ENCODE results near the gene SCARB2. TPM values are rescaled to one million over a fixed set of nuclear protein-coding genes. Genes with fewer than 3 reads are reported as not detected.

The SCARB2 gene, protein sequence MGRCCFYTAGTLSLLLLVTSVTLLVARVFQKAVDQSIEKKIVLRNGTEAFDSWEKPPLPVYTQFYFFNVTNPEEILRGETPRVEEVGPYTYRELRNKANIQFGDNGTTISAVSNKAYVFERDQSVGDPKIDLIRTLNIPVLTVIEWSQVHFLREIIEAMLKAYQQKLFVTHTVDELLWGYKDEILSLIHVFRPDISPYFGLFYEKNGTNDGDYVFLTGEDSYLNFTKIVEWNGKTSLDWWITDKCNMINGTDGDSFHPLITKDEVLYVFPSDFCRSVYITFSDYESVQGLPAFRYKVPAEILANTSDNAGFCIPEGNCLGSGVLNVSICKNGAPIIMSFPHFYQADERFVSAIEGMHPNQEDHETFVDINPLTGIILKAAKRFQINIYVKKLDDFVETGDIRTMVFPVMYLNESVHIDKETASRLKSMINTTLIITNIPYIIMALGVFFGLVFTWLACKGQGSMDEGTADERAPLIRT
- 122 and 158 TPM in 2 replicates for total RNA-seq (2014; rRNA removed; shearing (Covaris generic))
- 173 and 175 TPM in 2 replicates for polyA plus RNA-seq (2016; fragmentation: Nextera tagmentation; extraction: Ambion mirVana)

GRCh38 chr4:76213415-76214176, at the start of gene SCARB2:
SCARB2 (minus strand) TSS chr4:76213824; CDS start chr4:76213543, 281 bp downstream.
- H3K27me3 ChIP-seq (replicated peaks; ENCODE audit: insufficient read depth) = no peaks in the 10 kb centered on the region
- H3K4me2 ChIP-seq (ENCODE audit: unreplicated experiment) = peak within 1 kb of the TSS; percentile 97
- H4K20me1 ChIP-seq (ENCODE audit: insufficient read depth) = no peaks in the 10 kb centered on the region
- H3K9me3 ChIP-seq (ENCODE audit: low read depth) = no peaks in the 10 kb centered on the region
- no peaks in the 10 kb centered on the region for H3K9me2 ChIP-seq (ENCODE audit: insufficient read depth)
- H3F3A ChIP-seq (ENCODE audit: insufficient read depth) = peaks cover 32% of the 10 kb centered on the region
- peak within 1 kb of the TSS; percentile 94 for H3K27ac ChIP-seq
- H3K36me3 ChIP-seq (ENCODE audit: low read depth) = no peaks in the 10 kb centered on the region
- in situ Hi-C loops (cut with MboI) = no loop called here
- H3K79me2 ChIP-seq (ENCODE audit: insufficient read depth) = peaks cover 48% of the 10 kb centered on the region
- DNase-seq = peak; percentile 96
- WGBS, 2 experiments (ENCODE audit: low coverage in 1 of 2, low lambda C conversion rate in 2 of 2, missing lambda C conversion rate in 2 of 2) = 1 to 2% methylated on average over 44 to 73 of the region's 94 CpGs
- peak within 1 kb of the TSS; percentile 96 for H2AFZ ChIP-seq
- peaks cover 42% of the 10 kb centered on the region for H3K4me1 ChIP-seq (ENCODE audit: insufficient read depth)
- H3K9ac ChIP-seq = peak within 1 kb of the TSS; percentile 93
- TF ChIP-seq EZH2 (IDR thresholded peaks at IDR 0.05; ENCODE audit: insufficient read depth, poor library complexity, severe bottlenecking) (no peak), EZH2phosphoT487 (IDR thresholded peaks at IDR 0.05; ENCODE audit: insufficient read depth, low read depth) (no peak)
- H3K4me3 ChIP-seq = peak within 1 kb of the TSS; percentile 86

GRCh38 chr4:76260571-76260970, 46.9 kb upstream of the SCARB2 start:
- H3K36me3 ChIP-seq (ENCODE audit: low read depth) = no peaks in the 10 kb centered on the region
- no peaks in the 10 kb centered on the region for H3K4me1 ChIP-seq (ENCODE audit: insufficient read depth)
- H2AFZ ChIP-seq = no peak overlapping the region
- 82 to 90% methylated on average over 1 of the region's 1 CpG for WGBS, 2 experiments (ENCODE audit: low coverage in 1 of 2, low lambda C conversion rate in 2 of 2, missing lambda C conversion rate in 2 of 2)
- TF ChIP-seq EZH2phosphoT487 (IDR thresholded peaks at IDR 0.05; ENCODE audit: insufficient read depth, low read depth) (no peak), EZH2 (IDR thresholded peaks at IDR 0.05; ENCODE audit: insufficient read depth, poor library complexity, severe bottlenecking) (no peak)
- no peaks in the 10 kb centered on the region for H3K79me2 ChIP-seq (ENCODE audit: insufficient read depth)
- H3K4me3 ChIP-seq = no peak overlapping the region
- no peaks in the 10 kb centered on the region for H3F3A ChIP-seq (ENCODE audit: insufficient read depth)
- H3K9ac ChIP-seq = no peak overlapping the region
- H3K9me2 ChIP-seq (ENCODE audit: insufficient read depth) = no peaks in the 10 kb centered on the region
- no peaks in the 10 kb centered on the region for H3K9me3 ChIP-seq (ENCODE audit: low read depth)
- no peak overlapping the region for H3K27ac ChIP-seq
- DNase-seq = no peak
- no peaks in the 10 kb centered on the region for H4K20me1 ChIP-seq (ENCODE audit: insufficient read depth)
- no peak overlapping the region for H3K4me2 ChIP-seq (ENCODE audit: unreplicated experiment)
- in situ Hi-C loops (cut with MboI) = no loop called here
- H3K27me3 ChIP-seq (replicated peaks; ENCODE audit: insufficient read depth) = peaks cover 8% of the 10 kb centered on the region; the same call in 1 of the 2 replicates

GRCh38 chr4:76257824-76258223, 44.2 kb upstream of the SCARB2 start:
- Histone ChIP-seq H3F3A (ENCODE audit: insufficient read depth) (no peaks in the 10 kb centered on the region), H3K79me2 (ENCODE audit: insufficient read depth) (no peaks in the 10 kb centered on the region), H3K9me3 (ENCODE audit: low read depth) (no peaks in the 10 kb centered on the region), H3K27me3 (replicated peaks; ENCODE audit: insufficient read depth) (peaks cover 35% of the 10 kb centered on the region), H3K27ac (no peak overlapping the region), H2AFZ (no peak overlapping the region), H3K4me1 (ENCODE audit: insufficient read depth) (no peaks in the 10 kb centered on the region), H3K9me2 (ENCODE audit: insufficient read depth) (no peaks in the 10 kb centered on the region), H4K20me1 (ENCODE audit: insufficient read depth) (no peaks in the 10 kb centered on the region), H3K9ac (no peak overlapping the region), H3K4me3 (no peak overlapping the region), H3K4me2 (ENCODE audit: unreplicated experiment) (no peak overlapping the region), H3K36me3 (ENCODE audit: low read depth) (no peaks in the 10 kb centered on the region)
- no peak for DNase-seq
- in situ Hi-C loops (cut with MboI) = no loop called here
- WGBS, 2 experiments (ENCODE audit: low coverage in 1 of 2, low lambda C conversion rate in 2 of 2, missing lambda C conversion rate in 2 of 2) = 83 to 92% methylated on average over 3 of the region's 3 CpGs
- TF ChIP-seq EZH2phosphoT487 (IDR thresholded peaks at IDR 0.05; ENCODE audit: insufficient read depth, low read depth) (no peak), EZH2 (IDR thresholded peaks at IDR 0.05; ENCODE audit: insufficient read depth, poor library complexity, severe bottlenecking) (no peak)

GRCh38 chr4:76256968-76257367, 43.3 kb upstream of the SCARB2 start:
- no peaks in the 10 kb centered on the region for H3K79me2 ChIP-seq (ENCODE audit: insufficient read depth)
- no peak overlapping the region for H3K4me2 ChIP-seq (ENCODE audit: unreplicated experiment)
- no peaks in the 10 kb centered on the region for H3K9me3 ChIP-seq (ENCODE audit: low read depth)
- 19 to 33% methylated on average over 1 of the region's 1 CpG for WGBS, 2 experiments (ENCODE audit: low coverage in 1 of 2, low lambda C conversion rate in 2 of 2, missing lambda C conversion rate in 2 of 2)
- no peak overlapping the region for H3K27ac ChIP-seq
- no peak overlapping the region for H3K9ac ChIP-seq
- H4K20me1 ChIP-seq (ENCODE audit: insufficient read depth) = no peaks in the 10 kb centered on the region
- H3K4me3 ChIP-seq = no peak overlapping the region
- no peaks in the 10 kb centered on the region for H3K9me2 ChIP-seq (ENCODE audit: insufficient read depth)
- no peak overlapping the region for H2AFZ ChIP-seq
- 0 out of 2 replicates have a peak, but pooled peaks cover 2% of the 10 kb centered on the region for H3K4me1 ChIP-seq (ENCODE audit: insufficient read depth)
- TF ChIP-seq EZH2 (IDR thresholded peaks at IDR 0.05; ENCODE audit: insufficient read depth, poor library complexity, severe bottlenecking) (no peak), EZH2phosphoT487 (IDR thresholded peaks at IDR 0.05; ENCODE audit: insufficient read depth, low read depth) (no peak)
- H3K27me3 ChIP-seq (replicated peaks; ENCODE audit: insufficient read depth) = peaks cover 43% of the 10 kb centered on the region
- no peaks in the 10 kb centered on the region for H3F3A ChIP-seq (ENCODE audit: insufficient read depth)
- no peaks in the 10 kb centered on the region for H3K36me3 ChIP-seq (ENCODE audit: low read depth)
- DNase-seq = no peak
- in situ Hi-C loops (cut with MboI) = no loop called here

Measured in GM23248 (cell line).